HAP-1 (cell line): ENCODE data around the gene LY9.

Experiments
- DNase-seq, 2 experiments: peaks; one replicate each; pipeline ENCODE4 v3.0.0-alpha.2; 2016 to 2020; ENCODE audit warnings: low spot score in 2 of 2
- H3K27me3 ChIP-seq: fragments of 250-450 bp; sonication (Bioruptor Pico); 2 replicates; pipeline ENCODE4 v1.5.1; 2020; ENCODE audit warnings: low read depth, mild to moderate bottlenecking, moderate library complexity
- H3K36me3 ChIP-seq: fragments of 250-450 bp; sonication (Bioruptor Pico); replicated peaks from 2 replicates; pipeline ENCODE4 v1.5.1; 2020; ENCODE audit warnings: mild to moderate bottlenecking
- H3K4me1 ChIP-seq: fragments of 250-450 bp; sonication (Bioruptor Pico); 2 replicates; pipeline ENCODE4 v1.5.1; 2020; ENCODE audit warnings: mild to moderate bottlenecking
- H3K4me3 ChIP-seq: fragments of 250-450 bp; sonication (Bioruptor Pico); 2 replicates; pipeline ENCODE4 v1.5.1; 2020; ENCODE audit warnings: mild to moderate bottlenecking, moderate library complexity
- H3K9me3 ChIP-seq: fragments of 250-450 bp; sonication (Bioruptor Pico); 2 replicates; pipeline ENCODE4 v1.5.1; 2020; ENCODE audit warnings: mild to moderate bottlenecking, moderate library complexity
- in situ Hi-C: fragments of 300-500 bp; cut with MboI; formaldehyde crosslinking; loops from 3 replicates; pipeline ENCODE4 v1.14.3; 2020; ENCODE audit warnings: low sequenced_read_pairs, inconsistent platforms, mixed read lengths

LY9 gene

DNA sequence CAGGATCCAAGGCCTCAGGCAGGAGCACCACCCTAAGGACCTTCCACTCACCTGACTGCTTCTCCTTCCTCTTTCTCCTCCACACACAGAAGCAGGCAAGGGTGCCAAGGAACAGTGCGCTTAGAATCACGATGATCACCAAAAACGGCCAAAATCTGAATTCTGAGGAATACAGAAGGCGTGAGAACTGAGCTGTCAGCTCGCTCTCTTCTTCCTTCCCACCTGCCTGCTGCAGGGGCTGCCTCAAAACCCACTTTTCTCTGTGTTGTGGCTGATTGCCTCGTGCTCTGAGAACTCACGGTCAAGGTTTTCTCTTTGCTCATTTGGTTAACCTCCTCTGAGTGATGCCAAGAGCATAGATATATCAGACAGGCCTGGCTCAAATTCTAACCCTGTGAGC, 42.9 kb downstream of the LY9 start:
- in situ Hi-C loops, result no loop called here
- H3K27me3 ChIP-seq, result no peaks in the 10 kb centered on the region

DNA sequence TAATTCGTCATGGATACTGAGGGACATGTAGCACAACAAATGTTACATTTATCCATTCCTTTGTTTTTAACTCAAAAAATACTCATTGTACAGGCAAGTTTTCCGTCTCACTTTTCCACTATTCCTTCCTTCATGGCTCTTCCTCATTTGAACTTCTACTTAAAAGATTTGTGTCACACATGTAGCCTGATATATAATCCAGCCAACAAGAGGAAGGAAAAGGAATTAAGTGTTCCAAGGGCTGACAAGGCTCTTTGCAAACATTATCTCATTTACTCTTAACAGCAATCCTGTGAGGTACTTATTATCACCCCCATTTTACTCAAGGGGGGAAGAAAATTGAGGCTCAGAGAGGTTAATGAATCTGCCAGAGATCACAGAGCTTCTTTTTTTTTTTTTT, 43.8 kb downstream of the LY9 start:
- Histone ChIP-seq H3K9me3 (no peaks in the 10 kb centered on the region), H3K4me3 (no peak overlapping the region), H3K4me1 (peaks cover 5% of the 10 kb centered on the region), H3K27me3 (no peaks in the 10 kb centered on the region), H3K36me3 (no peaks in the 10 kb centered on the region)
- in situ Hi-C loops, result no loop called here
- no peak for DNase-seq

More for the DNA sequence above, 42.9 kb downstream of the LY9 start:
- H3K9me3 ChIP-seq, result no peaks in the 10 kb centered on the region
- H3K36me3 ChIP-seq, result no peaks in the 10 kb centered on the region
- no peak for DNase-seq
- H3K4me1 ChIP-seq, result peaks cover 5% of the 10 kb centered on the region
- no peak overlapping the region for H3K4me3 ChIP-seq

DNA sequence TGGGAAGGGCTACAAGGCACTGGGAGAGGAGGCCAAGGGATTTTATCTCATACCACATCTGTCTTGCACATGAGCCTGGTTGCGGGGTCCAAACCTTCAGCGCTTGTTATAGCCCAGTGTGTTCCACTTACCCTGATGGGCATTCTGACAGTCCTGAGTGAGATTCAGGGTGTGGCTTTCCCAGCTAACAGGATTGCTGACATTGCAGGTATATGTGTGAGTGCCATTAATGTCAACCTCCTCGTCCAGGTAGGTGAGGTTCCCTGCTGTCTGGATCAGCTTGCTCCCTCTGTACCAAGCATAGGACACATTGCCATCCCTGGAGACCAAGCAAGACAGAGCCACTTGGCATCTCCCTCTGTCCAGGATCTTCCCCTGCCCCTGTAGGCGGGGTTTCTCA, 45.1 kb downstream of the LY9 start:
- peaks cover 5% of the 10 kb centered on the region for H3K4me1 ChIP-seq
- no peak overlapping the region for H3K4me3 ChIP-seq
- H3K9me3 ChIP-seq, result no peaks in the 10 kb centered on the region
- no peaks in the 10 kb centered on the region for H3K27me3 ChIP-seq
- no peaks in the 10 kb centered on the region for H3K36me3 ChIP-seq
- in situ Hi-C loops, result no loop called here
- no peak for DNase-seq

DNA sequence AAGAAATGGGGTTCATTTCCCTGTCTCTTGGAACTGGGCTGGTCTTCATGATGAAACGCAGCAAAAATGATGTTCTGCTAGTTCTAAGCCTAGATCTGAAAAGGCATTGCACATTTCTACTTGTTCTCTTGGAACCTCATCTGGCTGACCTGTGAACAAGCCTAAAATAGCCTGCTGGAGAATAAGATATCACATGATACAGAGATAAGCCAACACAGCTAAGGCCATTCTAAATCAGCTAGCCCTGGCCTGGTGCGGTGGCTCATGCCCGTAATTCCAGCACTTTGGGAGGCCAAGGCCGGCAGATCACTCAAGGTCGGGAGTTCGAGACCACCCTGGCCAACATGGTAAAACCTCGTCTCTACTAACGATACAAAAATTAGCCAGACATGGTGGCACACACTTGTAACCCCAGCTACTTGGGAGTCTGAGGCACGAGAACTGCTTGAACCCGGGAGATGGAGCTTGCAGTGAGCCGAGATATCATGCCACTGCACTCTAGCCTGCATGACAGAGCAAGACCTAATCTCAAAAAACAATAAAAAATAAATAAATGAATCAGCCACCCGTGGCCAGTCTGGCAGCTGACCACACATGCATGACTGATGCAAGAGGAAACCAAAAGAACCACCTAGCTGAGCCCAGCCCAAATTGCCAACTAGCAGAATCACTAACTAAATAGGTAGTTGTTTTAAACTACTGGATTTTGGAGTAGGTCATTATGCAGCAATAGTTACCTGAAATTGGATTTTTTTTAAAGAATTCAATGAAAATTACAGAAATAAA, 48.7 kb downstream of the LY9 start:
- in situ Hi-C loops, result no loop called here
- DNase-seq, result no peak
- Histone ChIP-seq H3K36me3 (no peaks in the 10 kb centered on the region), H3K9me3 (no peaks in the 10 kb centered on the region), H3K4me1 (no peaks in the 10 kb centered on the region; the same call in 1 of the 2 replicates), H3K27me3 (no peaks in the 10 kb centered on the region), H3K4me3 (no peak overlapping the region)

DNA sequence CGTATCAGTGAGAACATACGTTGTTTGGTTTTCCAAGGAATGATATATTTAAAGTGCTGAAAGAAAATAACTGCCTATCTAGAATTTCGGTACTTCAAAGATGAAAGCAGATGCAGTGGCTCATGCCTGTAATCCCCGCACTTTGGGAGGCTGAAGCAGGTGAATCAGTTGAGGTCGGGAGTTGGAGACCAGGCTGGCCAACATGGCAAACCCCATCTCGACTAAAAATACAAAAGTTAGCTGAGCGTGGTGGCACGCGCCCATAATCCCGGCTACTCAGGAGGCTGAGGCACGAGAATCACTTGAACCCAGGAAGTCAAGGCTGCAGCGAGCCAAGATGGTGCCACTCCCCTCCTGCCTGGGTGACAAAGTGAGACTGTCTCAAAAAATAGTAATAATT, 50.3 kb downstream of the LY9 start:
- Histone ChIP-seq H3K27me3 (no peaks in the 10 kb centered on the region), H3K4me3 (no peak overlapping the region), H3K4me1 (no peaks in the 10 kb centered on the region; the same call in 1 of the 2 replicates), H3K9me3 (no peaks in the 10 kb centered on the region), H3K36me3 (no peaks in the 10 kb centered on the region)
- DNase-seq, result no peak
- in situ Hi-C loops, result no loop called here

DNA sequence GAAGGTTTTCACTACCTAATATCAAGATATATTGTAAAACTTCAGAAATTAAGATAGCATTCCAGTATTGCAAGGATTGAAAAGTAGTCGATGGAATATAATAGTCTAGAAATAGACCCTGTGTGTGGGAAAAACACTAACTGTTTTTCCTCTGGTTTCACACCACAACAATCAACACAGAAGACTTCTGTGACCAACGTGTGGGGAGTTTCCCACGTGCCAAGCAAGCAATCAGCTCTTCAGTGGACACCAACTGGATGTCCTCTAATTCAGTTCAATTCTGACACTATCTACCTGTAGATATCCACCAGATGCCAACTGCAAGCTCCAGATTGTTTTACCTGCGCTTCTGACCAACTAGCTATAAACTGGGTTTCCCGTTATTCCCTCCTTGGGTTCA, 54.6 kb downstream of the LY9 start:
- H3K9me3 ChIP-seq, result no peaks in the 10 kb centered on the region
- H3K4me3 ChIP-seq, result no peak overlapping the region
- DNase-seq, result no peak
- no peaks in the 10 kb centered on the region for H3K4me1 ChIP-seq
- no peaks in the 10 kb centered on the region for H3K27me3 ChIP-seq
- no peaks in the 10 kb centered on the region for H3K36me3 ChIP-seq
- in situ Hi-C loops, result no loop called here

DNA sequence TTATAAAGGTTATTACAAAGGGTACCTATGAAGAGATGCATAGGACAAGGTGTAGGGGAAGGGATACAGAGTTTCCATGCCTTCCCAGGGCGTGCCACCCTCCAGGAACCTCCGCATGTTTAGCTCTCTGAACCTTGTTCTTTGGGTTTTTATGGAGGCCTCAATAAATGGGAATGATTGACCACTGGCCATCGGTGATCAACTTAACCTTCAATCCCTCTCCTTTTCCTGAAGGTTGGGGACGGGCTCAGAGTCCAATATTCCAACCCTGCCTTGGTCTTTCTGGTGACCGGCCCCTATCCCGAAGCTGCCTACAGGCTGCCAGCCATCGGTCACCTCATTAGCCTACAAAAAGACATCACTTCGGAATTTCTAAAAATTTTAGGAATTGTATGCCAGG, 55.0 kb downstream of the LY9 start:
- no peaks in the 10 kb centered on the region for H3K4me1 ChIP-seq
- in situ Hi-C loops, result no loop called here

DNA sequence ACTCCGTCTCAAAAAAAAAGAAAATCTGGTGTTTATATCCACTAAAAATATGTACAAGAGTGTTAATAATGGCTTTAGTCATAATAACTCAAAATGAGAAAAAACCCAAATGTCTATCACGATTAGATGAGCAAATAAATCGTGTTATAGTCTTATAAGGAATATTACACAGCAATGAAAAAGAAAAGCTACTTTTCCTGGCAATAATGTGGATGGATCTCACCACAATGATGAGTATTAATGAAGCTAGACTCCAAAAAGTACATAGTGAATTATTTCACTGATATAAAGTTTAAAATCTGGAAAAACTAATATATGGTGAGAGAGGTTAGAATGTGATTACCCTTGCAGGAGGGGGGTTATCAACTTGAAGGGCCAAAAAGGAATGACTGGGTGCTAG, 57.0 kb downstream of the LY9 start:
- no peak overlapping the region for H3K4me3 ChIP-seq
- H3K27me3 ChIP-seq, result no peaks in the 10 kb centered on the region
- no peaks in the 10 kb centered on the region for H3K9me3 ChIP-seq
- H3K36me3 ChIP-seq, result no peaks in the 10 kb centered on the region
- no peaks in the 10 kb centered on the region for H3K4me1 ChIP-seq
- DNase-seq, result no peak
- in situ Hi-C loops, result no loop called here

More for the DNA sequence above, 55.0 kb downstream of the LY9 start:
- Histone ChIP-seq H3K9me3 (no peaks in the 10 kb centered on the region), H3K36me3 (no peaks in the 10 kb centered on the region), H3K4me3 (no peak overlapping the region), H3K27me3 (no peaks in the 10 kb centered on the region)
- no peak for DNase-seq

DNA sequence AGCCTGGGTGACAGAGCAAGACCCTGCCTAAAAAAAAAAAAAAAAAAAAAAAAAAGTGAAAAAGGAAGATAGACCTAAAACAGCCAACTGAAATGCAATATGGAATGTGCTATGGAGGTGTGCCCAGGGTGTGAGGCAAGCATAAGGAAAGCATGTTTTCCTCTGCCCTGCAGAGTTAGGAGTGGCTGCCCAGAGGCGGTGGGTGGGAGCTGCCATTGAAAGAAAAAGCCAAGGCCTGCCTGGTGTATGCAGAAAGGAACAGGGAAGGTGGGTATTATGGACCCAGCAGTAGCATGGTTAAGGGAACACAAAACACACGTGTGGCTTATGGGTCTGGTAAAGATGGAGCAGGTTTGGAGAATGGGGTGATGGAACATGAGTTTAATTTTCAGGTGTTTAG, 57.8 kb downstream of the LY9 start:
- no peak overlapping the region for H3K4me3 ChIP-seq
- H3K4me1 ChIP-seq, result no peaks in the 10 kb centered on the region
- H3K9me3 ChIP-seq, result no peaks in the 10 kb centered on the region
- DNase-seq, result no peak
- H3K27me3 ChIP-seq, result no peaks in the 10 kb centered on the region
- in situ Hi-C loops, result no loop called here
- no peaks in the 10 kb centered on the region for H3K36me3 ChIP-seq

DNA sequence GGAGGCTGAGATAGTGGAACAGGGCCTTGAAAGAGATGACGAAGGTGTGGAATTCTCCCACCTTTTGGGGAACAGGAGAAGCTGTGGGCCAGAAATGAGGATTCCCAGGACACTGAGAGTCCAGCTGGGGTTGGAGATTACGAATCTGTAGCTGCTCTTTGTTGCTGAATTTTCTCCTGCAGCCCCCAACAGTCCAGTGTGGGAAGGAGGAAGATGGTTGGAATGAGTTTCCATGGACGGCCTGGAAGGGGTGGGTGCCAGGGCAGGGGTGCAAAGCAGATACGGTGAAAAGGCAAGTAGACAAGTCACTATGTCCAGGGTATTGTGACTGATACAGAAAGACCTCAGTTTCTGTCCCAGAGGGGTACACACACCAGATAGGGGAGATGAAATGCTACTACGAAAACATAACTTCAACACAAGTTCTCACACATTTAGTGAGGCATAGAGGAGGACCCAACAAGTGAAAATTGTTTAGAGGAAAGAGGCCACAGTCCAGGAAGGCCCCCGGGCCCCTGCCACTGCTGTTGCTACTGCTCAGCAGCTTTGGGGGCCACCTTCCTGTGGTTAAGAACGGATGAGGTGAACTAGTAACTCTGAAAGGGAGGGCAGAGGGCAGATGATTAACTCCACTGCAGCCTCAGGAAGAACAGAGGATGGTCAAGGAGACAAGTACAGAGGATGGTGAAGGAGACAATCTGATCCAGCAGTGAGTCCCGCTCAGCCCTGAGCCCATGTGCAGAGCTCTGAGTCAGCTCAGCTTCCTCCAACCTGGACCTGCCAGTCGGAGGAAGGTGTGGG, 59.4 kb downstream of the LY9 start:
- Histone ChIP-seq H3K9me3 (no peaks in the 10 kb centered on the region), H3K4me1 (no peaks in the 10 kb centered on the region), H3K27me3 (no peaks in the 10 kb centered on the region), H3K4me3 (no peak overlapping the region), H3K36me3 (no peaks in the 10 kb centered on the region)
- in situ Hi-C loops, result no loop called here
- DNase-seq, result no peak

DNA sequence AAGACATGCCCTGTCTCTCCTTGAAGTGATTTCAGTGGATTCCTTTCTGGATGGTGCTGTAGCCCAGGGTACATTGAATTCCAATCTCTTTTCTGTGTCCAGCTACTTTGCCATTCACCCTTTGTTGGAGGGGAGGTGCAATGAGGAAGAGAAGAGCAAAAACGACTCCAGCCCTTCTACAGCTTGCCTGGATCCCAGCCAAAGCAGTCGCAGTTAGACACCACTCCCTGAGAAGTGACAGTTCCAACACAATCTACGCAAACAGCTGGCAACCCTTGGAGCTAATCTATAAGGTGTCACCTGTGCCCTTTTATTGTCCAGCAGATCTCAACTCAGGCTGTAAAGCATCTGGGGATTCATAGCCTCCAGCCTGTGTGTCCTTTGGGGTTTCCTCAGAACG, 62.1 kb downstream of the LY9 start:
- Histone ChIP-seq H3K4me1 (no peaks in the 10 kb centered on the region), H3K9me3 (no peaks in the 10 kb centered on the region), H3K36me3 (no peaks in the 10 kb centered on the region), H3K4me3 (no peak overlapping the region), H3K27me3 (no peaks in the 10 kb centered on the region)
- DNase-seq, result no peak
- in situ Hi-C loops, result no loop called here

DNA sequence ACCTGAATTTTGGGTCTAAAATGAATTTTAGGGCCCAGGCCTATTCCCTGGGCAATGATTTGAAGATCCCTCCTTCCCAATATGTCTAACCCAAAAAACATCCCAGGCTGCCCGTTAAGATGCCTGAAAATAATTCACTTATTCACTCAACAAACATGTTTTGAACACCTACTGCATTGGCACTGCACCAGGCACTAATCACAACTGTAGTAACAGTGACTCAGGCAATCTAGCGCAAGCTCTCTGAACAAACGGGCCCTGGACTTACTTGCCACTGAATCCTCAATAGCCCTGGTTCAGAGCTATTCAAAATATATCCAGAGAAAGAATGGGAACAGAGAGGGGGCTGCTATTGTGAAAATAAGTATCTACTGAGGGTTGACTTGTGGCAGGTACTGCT, 62.5 kb downstream of the LY9 start:
- Histone ChIP-seq H3K27me3 (no peaks in the 10 kb centered on the region), H3K4me3 (no peak overlapping the region), H3K4me1 (no peaks in the 10 kb centered on the region), H3K9me3 (no peaks in the 10 kb centered on the region), H3K36me3 (no peaks in the 10 kb centered on the region)
- in situ Hi-C loops, result no loop called here
- DNase-seq, result no peak

DNA sequence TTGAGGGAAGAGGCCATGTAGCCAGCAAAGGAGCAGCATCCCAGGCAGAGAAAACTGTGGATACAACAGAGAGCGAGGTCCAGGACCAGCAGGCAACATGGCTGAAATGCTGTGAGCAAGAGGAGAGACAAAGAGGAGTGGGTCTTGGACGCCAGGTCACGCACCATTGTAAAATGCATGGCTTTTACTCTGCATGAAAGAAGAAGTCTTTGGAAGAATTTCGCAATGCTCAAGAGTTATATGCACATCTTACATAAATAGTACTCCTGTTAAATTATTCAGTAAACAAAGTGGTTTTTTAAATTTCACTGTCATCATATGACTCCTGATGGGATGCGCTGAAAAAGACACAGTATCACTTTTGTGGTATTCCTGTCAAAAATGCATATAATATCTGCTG, 63.2 kb downstream of the LY9 start:
- in situ Hi-C loops, result no loop called here
- Histone ChIP-seq H3K4me3 (no peak overlapping the region), H3K27me3 (no peaks in the 10 kb centered on the region), H3K36me3 (no peaks in the 10 kb centered on the region), H3K9me3 (no peaks in the 10 kb centered on the region), H3K4me1 (no peaks in the 10 kb centered on the region)
- no peak for DNase-seq

DNA sequence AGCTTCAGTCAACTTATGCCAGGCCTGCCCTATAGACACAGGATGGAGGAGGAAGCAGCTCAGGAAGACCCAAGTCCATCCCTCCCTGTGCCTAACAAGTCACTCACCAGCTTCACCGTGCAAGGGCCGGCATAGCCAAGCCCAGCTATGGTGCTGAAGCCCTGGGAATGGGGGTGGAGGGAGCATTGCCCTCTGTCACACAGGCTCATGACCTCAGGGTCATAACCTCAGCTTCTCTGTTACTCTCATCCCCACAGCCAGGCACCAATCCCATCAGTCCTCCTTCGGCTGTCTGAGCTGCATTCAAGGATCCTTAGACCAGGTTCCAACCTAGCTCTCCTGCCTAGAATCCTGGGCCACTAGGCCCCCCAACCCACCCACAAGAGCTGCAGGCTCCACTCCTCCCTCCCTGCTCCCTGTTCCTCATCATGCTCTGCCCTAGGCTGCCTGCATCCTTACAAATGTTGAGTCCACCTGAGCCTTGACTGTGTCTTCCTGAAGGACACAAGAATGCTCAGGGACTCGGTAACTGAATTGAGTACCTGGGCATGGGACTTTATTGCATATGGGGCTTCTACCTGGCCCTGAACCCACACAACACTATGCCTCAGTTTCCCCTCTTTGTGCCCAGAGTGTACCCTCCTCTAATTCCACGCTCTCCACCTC, 65.0 kb downstream of the LY9 start:
- DNase-seq, result no peak
- in situ Hi-C loops, result no loop called here
- H3K27me3 ChIP-seq, result no peaks in the 10 kb centered on the region

More for the DNA sequence above, 65.0 kb downstream of the LY9 start:
- no peaks in the 10 kb centered on the region for H3K9me3 ChIP-seq
- no peaks in the 10 kb centered on the region for H3K36me3 ChIP-seq
- H3K4me3 ChIP-seq, result no peak overlapping the region
- H3K4me1 ChIP-seq, result no peaks in the 10 kb centered on the region
